Measurements from ENCODE around the gene UFSP2.

The UFSP2 gene, protein sequence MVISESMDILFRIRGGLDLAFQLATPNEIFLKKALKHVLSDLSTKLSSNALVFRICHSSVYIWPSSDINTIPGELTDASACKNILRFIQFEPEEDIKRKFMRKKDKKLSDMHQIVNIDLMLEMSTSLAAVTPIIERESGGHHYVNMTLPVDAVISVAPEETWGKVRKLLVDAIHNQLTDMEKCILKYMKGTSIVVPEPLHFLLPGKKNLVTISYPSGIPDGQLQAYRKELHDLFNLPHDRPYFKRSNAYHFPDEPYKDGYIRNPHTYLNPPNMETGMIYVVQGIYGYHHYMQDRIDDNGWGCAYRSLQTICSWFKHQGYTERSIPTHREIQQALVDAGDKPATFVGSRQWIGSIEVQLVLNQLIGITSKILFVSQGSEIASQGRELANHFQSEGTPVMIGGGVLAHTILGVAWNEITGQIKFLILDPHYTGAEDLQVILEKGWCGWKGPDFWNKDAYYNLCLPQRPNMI

DNA sequence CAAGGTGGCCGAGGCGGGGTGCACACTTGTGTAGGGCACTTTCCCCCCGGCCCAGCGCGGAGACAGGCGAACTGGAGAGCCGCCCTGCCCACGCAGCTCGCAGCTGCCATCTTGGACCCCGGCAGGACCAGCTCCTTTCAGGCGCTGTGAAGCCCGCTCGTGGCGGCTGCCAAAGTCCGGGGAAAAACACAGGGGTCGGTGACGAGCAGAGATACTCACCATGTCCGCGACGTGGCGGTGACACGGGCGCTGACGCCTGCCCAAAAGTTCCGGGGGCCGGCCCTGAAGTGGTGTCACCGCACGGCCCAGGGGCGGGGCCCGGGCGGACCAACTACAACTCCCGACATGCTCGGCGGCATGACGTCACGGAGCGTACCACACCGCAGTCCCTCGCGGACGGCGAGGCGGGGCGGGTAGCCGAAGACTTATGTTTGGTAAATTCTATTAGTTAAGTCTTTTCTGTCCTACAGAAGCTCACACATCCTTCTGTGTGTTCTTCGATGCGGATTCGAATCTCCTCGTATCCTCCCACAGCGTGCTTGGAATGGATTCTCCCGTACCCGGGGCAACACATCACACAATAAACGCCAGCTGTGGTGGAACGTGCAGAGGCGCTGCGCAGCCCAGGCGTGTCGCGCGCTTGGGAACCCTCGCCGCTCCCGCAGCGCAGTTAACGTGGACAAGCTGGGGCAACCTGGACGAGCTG lies at the start of gene UFSP2:
Gene UFSP2, minus strand, starts transcription at position 318 of the 706 bp plus-strand sequence. Its CDS starts 96 bp downstream, at position 222.
- peak within 1 kb of the TSS; percentile 52 to 92 (median 79) for H3K4me3 ChIP-seq

DNA sequence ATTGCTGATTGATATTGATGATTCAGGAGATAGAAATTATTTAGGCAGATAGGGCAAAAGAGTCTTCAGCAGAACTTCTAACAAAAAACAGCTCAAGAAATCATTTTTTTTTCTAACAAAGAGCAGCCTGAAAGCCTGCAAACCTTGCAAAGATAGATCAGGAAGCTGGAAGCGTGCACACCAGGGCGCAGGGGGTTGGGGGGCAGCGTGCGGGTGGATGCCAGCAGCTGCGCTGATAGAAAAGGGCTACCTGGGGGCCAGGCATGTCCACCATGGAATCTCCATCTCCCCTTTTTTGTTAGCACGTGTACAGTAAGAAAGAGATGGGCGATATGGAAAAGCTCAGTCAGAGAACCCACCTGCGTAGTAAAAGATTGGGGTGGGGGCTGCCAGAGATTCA lies 47.5 kb upstream of the UFSP2 start:
- H3K4me3 ChIP-seq, result no peak overlapping the region
- H3K27ac ChIP-seq, result no peak overlapping the region

More for the DNA sequence above, at the start of gene UFSP2:
- peak within 1 kb of the TSS; percentile 88 to 100 (median 99) for H3K27ac ChIP-seq

DNA sequence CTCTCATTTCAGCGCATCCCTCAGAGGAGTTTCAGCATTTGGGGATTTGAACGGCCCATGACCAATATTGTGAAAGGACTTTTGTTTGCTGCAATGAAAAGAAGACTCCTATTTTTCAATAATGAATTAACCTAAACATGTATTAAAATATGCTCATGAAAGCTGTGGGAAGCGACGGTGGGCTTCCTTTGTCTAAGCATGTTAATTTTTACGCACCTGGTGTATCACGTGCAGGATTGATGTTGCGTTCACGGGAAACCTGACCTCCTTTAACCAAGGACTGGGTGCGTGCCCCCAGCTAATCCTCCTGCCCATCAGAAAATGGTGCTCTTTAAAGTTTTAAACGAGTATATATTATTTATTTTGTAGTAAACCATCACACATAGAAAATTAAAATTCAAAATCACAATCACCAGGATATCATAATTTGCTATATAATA lies 46.4 kb upstream of the UFSP2 start:
- peak overlapping the region; percentile 54 to 85 (median 74) for H3K4me3 ChIP-seq
- H3K27ac ChIP-seq, result peak overlapping the region in 7 of 21 experiments; percentile 44 to 81 (median 60)

DNA sequence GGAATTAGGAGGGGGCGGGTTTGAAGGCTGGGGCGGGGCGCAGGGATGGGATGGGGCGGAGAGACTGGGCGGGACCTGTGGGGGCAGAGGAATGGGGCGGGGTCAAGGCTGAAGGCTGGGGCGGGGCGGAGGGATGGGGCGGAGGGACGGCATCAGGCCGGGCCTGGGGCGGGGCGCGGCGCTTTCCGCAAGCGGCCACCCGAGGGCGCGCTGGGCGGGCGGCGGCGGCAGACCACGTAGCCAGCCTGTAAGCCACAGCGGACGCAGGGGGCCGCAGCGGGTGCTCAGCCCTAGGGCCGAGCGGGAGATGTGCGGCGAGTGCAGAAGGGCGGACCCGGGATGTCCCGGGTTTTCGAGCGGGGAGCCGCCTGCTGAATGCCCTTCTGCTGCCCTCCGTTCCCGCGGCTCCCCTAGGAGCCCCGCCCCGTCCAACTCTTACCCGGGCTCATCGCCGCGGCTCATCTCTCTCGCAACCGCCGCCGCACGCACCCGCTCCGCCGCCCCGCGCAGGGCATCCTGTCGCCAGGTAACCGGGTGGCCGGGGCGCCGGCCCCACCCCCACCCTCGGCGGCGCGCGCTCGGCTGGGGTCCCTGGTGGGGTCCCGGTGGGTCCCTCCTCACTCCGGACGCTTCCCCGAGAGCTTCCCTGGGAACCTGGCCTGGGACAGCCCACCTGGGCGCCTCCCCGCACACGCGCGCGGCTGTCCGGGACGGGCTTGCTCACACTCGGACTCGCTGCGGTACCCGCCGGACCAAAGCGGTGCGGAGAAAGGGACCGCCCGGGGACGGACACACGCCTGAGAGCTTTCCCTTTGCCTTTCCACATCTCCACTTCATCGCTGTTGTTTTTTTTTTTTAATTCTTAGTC lies 45.7 kb upstream of the UFSP2 start, which contains the start of gene CCDC110:
Gene CCDC110, minus strand, starts transcription at position 499 of the 868 bp plus-strand sequence. Its CDS starts 50 bp downstream, at position 449.
- peak within 1 kb of the TSS; percentile 54 to 85 (median 74) for H3K4me3 ChIP-seq
- H3K27ac ChIP-seq, result peak within 1 kb of the TSS in 14 of 21 experiments; percentile 10 to 81 (median 56)

DNA sequence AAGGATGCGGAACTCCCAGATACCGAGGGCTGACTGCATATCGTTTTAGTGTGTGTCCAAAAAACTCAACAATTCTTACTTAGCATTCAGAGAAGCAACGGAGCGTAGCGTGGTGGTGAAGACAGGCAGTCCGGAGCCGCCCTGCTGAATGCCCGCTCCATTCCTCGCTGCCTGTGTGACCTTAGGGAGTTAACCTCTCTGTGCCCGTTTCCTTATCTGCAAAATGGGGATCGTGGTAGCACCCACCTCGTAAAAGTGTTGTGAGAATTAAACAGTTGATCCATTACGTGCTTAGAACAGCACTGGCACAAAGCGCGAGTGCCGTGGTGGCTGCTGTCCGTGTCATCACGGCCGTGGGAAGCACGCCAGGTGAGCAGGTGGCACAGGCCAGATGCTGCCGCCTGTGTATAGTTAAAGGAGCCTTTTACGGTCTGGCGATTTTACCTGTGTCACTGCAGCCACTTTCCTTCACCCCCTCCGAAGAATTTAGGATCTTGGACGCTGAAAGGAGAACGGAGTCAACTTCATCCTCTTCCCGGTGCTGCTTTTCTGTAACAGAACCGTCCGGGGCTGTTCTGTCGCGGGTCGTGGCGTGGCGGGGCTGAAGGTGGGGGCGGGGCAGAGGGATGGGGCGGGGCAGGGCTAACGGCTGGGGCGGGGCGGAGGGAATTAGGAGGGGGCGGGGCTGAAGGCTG lies 44.9 kb upstream of the UFSP2 start:
- Histone ChIP-seq H3K27ac (peak overlapping the region in 6 of 21 experiments; percentile 33 to 74 (median 56)), H3K4me3 (peak overlapping the region; percentile 16 to 84 (median 43))

DNA sequence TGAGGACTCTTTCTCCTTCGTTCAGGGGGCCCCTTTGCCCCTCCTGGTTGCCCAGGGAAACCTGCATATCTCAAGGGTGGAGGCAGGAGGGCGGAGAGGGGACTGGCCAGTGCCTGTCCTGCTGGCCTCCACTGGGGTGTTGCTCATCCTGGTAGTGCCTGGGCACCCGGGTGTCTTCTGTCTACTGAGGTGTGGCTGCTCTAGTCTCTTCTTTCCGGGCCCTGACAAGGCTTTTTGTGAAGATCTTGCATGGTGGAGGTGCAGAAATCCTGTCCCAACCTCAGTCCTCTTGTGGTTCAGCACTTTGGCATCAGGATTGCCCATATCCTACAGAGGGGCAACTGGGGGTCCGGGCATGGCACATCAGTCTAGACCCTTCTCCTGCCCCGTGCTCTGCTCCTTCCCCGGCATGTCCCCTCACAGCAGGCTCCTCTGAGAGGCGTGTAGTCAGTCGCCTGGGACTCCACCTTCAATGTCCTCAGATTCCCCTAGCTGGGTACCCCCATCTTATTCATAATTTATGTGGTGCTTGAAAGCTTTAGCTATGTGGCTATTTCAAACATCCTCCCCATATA lies 43.9 kb upstream of the UFSP2 start:
- Histone ChIP-seq H3K4me3 (no peak overlapping the region), H3K27ac (no peak overlapping the region)

DNA sequence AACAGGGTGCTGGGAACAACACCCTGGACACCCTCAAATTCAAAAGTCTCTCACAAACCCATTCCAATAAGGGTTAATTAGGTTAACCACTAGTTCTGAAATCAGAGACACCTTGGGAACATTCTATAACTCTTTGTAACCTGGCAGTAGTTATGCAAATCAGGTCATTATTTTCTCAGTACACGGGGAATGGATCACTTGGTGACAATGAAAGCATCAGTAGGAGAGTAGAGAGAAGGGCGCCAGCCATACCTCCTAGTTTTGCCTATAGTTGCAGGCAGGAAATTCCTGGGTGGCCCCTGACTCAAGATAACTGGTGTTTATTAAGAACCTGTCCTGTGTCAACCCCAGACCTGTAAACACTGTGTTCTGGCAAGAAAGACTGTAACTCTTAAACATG lies 43.2 kb upstream of the UFSP2 start:
- Histone ChIP-seq H3K4me3 (no peak overlapping the region), H3K27ac (no peak overlapping the region)

DNA sequence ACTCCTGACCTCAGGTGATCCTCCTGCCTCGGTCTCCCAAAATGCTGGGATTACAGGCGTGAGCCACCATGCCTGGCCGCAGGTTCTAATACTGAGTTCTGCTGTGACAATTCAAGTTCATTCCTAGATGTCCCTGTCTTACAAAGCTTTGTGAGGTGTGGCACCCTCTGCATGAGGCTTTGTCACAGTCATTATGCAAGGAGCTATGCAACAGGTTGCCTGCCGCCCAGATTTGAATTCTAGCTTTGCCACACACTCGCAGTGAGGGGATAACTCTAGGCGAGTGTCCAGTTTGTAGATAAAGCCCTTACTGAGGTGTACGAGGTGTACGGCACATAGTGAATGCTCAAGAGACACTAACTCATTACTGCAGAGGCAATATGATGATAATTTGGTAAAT lies 42.2 kb upstream of the UFSP2 start:
- H3K27ac ChIP-seq, result no peak overlapping the region
- H3K4me3 ChIP-seq, result no peak overlapping the region

DNA sequence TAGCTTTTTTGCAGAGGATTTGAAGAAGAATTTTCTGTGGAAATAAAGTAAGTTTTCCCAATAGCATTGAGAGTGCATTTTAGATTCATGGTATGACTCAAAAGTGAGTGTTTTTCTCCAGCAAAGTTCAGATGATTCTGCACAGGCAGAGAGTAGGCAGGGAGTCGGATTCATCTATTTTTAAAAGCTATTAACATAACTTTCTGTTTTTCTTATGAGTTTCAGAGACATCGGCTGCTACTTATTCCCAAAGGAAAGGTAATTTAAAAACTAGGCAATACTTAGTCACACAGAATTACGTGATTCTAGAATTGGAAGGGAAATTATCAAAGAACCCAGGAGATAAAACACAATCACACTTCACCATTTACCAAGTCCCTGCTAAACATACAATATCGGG lies 41.3 kb upstream of the UFSP2 start:
- H3K4me3 ChIP-seq, result no peak overlapping the region

DNA sequence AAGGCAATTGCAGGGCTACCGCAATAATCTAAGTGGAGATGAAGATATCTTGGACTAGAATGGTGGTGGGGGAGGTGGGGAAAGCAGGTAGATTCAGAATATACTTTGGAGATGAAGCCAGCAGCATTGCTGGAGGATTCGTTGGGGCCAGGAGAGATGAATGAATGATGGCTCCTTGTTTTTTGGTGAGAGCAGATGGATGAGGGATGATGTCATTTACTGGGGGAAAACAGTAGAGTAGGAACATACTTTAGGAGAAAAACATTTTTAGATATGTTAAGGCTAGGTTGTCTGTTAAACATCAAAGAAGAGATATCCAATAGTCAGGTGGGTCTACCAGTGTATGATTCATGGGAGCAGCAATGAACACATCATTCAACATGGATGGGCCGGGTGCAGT lies 39.9 kb upstream of the UFSP2 start:
- Histone ChIP-seq H3K27ac (no peak overlapping the region), H3K4me3 (no peak overlapping the region)

More for the DNA sequence above, 41.3 kb upstream of the UFSP2 start:
- H3K27ac ChIP-seq, result no peak overlapping the region

DNA sequence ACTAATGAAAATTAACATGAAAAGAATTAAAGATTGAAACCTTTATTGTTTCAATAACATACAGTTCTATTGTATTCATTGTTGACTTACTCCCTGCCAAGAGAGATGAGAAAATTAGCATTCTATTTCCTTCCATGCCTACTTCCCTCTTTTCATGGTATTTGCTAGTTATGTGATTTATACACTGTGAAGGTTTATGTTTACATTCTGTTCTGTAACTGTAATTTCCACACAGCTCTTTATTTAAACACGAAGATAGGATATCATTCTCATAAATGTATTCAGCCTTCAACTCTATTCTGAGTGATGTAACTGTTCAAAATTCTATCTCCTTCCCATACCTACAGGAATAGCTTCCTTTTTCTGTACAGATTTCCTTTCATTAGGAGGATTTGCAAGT lies 39.1 kb upstream of the UFSP2 start:
- Histone ChIP-seq H3K4me3 (no peak overlapping the region), H3K27ac (no peak overlapping the region)

DNA sequence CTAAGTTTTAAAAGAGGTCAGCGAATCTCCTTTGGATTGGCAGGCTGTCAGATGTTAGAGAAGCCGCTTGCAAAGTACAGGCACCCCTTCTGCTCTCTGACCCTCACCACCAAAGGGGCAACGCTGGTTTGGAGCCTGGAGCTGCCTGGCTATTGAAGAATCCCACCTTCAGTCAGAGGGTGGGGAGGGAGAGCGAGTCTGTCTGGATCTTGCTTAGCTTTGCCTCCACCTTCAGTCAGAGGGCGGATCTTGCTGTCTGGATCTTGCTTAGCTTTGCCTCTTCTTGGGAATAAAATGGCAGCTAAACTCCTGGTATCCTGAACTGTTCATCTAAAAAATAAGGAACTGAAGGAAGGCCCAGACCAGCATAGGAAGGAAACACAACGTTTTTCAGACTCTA lies 38.4 kb upstream of the UFSP2 start:
- H3K4me3 ChIP-seq, result no peak overlapping the region
- no peak overlapping the region for H3K27ac ChIP-seq

DNA sequence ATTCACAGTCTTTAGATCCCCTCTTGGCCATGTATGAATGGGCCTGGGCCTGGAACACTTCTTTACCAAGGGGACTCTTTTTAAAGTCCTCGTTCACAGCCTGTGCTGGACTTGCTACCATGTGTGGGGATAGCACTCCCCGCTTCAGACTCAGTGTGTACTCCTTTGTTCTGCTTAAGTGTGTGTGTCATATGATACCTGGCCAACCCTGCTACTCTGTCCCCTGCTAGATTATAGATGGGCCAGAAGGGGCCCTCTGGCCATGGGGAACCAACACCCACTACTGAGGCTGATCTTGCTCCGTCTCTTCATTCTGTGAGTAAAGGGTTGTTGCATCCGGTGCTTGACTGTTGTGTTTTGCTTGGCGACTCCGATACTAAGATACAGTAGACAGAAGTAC lies 37.8 kb upstream of the UFSP2 start:
- H3K4me3 ChIP-seq, result no peak overlapping the region
- no peak overlapping the region for H3K27ac ChIP-seq

DNA sequence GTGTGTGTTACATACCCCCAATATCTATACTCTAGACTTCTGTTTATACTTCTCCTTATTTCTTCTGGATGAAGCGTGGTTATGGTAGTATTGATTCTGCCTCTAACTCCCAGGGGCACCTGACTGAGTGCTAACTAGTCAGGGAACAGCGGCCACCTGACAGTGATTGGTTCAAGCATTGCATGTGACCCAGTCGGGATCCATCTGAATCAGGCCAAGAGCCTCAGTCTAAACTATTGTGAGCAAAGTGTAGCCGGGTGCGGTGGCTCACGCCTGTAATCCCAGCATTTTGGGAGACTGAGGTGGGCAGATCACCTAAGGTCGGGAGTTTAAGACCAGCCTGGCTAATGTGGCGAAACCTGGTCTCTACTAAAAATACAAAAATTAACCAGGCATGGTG lies 35.8 kb upstream of the UFSP2 start:
- Histone ChIP-seq H3K27ac (no peak overlapping the region), H3K4me3 (no peak overlapping the region)

DNA sequence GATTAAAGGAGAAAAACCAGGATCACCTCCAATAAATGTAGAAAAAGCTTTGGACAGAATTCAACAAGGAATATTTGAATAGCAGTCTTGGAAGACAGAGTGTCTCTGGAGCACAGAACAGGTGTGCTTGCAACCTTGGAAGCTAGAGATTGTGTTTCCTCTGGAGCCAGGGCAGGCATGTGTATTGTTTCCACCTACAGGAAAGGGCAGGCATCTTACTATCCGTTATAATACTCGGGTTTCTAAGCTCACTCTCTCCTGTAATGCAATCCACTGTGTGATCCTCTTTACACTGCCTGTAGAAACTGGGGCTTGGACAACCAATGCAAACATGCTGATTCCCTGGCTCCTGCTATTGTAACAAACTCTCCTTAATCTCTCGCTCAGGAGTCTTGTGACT lies 31.4 kb upstream of the UFSP2 start:
- Histone ChIP-seq H3K27ac (no peak overlapping the region), H3K4me3 (no peak overlapping the region)

DNA sequence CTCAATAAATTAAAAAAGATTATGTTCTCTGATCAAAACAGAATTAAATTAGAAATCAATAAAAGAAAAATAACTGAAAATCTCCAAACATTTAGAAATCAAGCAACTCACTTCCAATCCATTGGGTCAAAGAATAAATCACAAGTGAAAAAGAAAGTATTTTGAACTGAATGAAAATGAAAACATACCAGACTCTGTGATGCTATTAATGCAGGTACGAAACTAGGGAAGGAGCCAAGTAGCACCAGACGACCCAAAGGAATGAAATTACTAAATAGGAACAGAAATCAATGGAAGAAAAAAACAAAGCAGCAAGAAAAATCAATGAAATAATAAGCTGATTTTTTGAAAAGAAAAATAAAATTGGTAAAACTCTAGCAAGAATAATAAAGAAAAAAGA lies 30.4 kb upstream of the UFSP2 start:
- no peak overlapping the region for H3K4me3 ChIP-seq
- H3K27ac ChIP-seq, result no peak overlapping the region

DNA sequence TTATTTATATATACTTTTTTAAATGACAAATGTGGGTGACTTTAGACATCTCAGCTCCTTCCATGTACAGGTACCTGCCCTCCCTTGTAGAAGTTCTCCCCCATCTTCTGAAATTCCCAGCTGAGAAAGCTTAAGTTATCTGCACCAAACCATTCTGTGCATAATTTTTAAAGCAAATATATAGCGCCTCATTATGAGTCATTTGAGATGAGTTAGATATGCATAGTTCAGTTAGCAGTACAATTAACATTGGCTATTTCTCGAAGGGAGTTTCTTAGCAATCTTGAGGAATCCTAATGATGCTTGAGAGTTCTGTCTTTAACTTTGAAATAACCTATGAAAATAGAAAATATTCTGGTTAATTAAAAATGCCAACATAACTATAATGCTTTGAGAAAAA lies 19.4 kb upstream of the UFSP2 start:
- H3K4me3 ChIP-seq, result no peak overlapping the region
- no peak overlapping the region for H3K27ac ChIP-seq

DNA sequence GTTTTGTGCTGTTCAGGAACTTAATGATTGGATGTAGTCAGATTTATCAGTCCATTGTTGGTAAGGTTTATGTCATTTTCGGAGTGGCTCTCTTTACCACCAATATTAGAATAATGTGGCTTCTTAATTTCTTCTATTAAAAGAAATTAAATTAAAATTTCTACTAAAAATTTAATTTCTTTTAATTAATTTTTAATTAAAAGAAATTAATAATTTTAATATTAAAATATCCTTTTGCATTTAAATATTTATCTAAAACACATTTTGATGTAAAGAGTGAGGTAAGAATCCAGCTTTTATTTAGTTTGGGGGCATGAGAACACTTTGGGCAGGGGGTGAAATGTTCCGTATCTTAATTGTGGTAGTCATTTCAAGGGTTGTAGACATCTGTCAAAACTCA lies 15.7 kb upstream of the UFSP2 start:
- H3K27ac ChIP-seq, result no peak overlapping the region
- H3K4me3 ChIP-seq, result no peak overlapping the region

DNA sequence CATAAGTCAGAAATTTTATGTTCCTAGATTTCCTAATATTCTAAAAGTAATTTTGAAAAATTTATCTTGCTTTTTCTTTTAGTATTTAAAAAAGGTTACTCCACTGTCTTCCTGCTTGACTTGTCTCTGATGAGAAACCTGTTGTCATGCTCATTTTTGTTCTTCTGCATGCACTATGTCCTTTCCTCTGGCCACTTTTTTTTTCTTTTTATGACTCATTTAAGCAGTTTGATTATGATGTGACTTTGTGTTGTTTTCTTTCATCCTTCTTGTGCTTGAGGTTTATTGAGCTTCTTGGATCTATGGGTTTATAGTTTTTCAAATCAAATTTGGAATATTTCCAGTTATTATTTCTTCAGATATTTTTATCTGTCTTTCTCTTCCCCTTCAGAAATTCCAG lies 12.0 kb upstream of the UFSP2 start:
- no peak overlapping the region for H3K4me3 ChIP-seq
- H3K27ac ChIP-seq, result no peak overlapping the region

Measured in skin epidermis (tissue), 12 donors.